OCI-LY3 (cell line): ENCODE results near the gene GPR15LG.

Experiments used
- H2AFZ ChIP-seq: fragments of 200-600, 300-600 bp; shearing (Covaris generic); 2 replicates; pipeline ENCODE4 v1.6.0; 2014; ENCODE audit warnings: antibody characterized with exemption, low read depth, low read length
- H3K27ac ChIP-seq: fragments of 200-600, 300-600 bp; sonication (generic); 2 replicates; pipeline ENCODE4 v1.5.1; 2014; ENCODE audit warnings: mild to moderate bottlenecking, low read length, moderate library complexity, mixed read lengths
- H3K27me3 ChIP-seq: fragments of 200-600, 300-600 bp; sonication (generic); 2 replicates; pipeline ENCODE4 v1.6.1; 2014; ENCODE audit warnings: low read depth, low read length, mixed read lengths
- H3K36me3 ChIP-seq: fragments of 200-600, 300-600 bp; sonication (generic); replicated peaks from 2 replicates; pipeline ENCODE3; 2014; ENCODE audit warnings: low read depth, low read length, mixed read lengths
- H3K4me1 ChIP-seq: fragments of 300-600, 200-600 bp; sonication (generic); 2 replicates; pipeline ENCODE4 v1.6.1; 2014; ENCODE audit warnings: low read length, mixed read lengths
- H3K4me2 ChIP-seq: fragments of 200-600, 300-600 bp; sonication (generic); 2 replicates; pipeline ENCODE4 v1.6.1; 2014; ENCODE audit warnings: low read length, mixed read lengths
- H3K4me3 ChIP-seq: fragments of 300-600, 200-600 bp; sonication (generic); 2 replicates; pipeline ENCODE4 v1.5.1; 2014; ENCODE audit warnings: antibody characterized with exemption, mild to moderate bottlenecking, low read length, moderate library complexity
- H3K79me2 ChIP-seq: fragments of 300-600, 200-600 bp; shearing (Covaris generic); 2 replicates; pipeline ENCODE4 v1.6.1; 2014; ENCODE audit warnings: mild to moderate bottlenecking, low read length, mixed read lengths
- H3K9ac ChIP-seq: fragments of 300-600, 200-600 bp; shearing (Covaris generic); 2 replicates; pipeline ENCODE4 v1.6.0; 2014; ENCODE audit warnings: mild to moderate bottlenecking, low read length, moderate library complexity
- H3K9me3 ChIP-seq: fragments of 200-600, 300-600 bp; shearing (Covaris generic); 2 replicates; pipeline ENCODE4 v1.6.1; 2014; ENCODE audit warnings: low read length, mixed read lengths; ENCODE audit not compliant: insufficient read depth
- H4K20me1 ChIP-seq: fragments of 200-600, 300-600 bp; sonication (generic); 2 replicates; pipeline ENCODE4 v1.6.1; 2016; ENCODE audit warnings: low read length, mixed read lengths; ENCODE audit not compliant: insufficient read depth
- EZH2phosphoT487 ChIP-seq: fragments of 200-600 bp; shearing (Covaris generic); IDR thresholded peaks from 2 replicates; pipeline ENCODE4 v1.6.1; 2018; ENCODE audit warnings: antibody characterized with exemption, mixed run types, low read depth
- TF ChIP-seq, protein P1 (sequence below): fragments of 200-600, 300-600 bp; sonication (generic); IDR thresholded peaks from 2 replicates; pipeline ENCODE4 v1.5.1; 2014; ENCODE audit warnings: antibody characterized with exemption, low read length, low read depth

GPR15LG gene

DNA sequence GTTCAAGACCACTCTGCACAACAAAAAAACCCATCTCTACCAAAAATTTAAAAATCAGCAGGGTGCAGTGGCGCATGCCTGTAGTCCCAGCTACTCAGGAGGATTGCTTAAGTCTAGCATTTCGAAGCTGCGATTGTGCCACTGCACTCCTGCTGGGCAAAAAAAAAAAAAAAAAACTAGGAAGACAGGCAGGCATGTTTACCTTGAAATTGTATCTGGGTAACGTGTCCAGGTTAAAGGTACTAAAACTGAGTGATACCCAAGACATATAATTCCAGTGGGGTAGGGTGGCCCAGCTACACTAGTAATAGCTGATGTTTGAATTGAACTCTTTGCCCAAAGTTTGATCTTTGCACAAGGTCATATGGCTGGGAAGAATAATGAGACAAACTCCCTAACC, 18.1 kb upstream of the GPR15LG start:
- Histone ChIP-seq H3K27me3 (no peaks in the 10 kb centered on the region), H3K27ac (no peak overlapping the region), H2AFZ (no peak overlapping the region), H4K20me1 (peaks cover 24% of the 10 kb centered on the region), H3K4me3 (no peak overlapping the region), H3K79me2 (peaks cover 86% of the 10 kb centered on the region), H3K9ac (no peak overlapping the region), H3K4me2 (no peak overlapping the region), H3K36me3 (peaks cover 47% of the 10 kb centered on the region), H3K4me1 (no peaks in the 10 kb centered on the region), H3K9me3 (no peaks in the 10 kb centered on the region)
- TF ChIP-seq, protein P1, sequence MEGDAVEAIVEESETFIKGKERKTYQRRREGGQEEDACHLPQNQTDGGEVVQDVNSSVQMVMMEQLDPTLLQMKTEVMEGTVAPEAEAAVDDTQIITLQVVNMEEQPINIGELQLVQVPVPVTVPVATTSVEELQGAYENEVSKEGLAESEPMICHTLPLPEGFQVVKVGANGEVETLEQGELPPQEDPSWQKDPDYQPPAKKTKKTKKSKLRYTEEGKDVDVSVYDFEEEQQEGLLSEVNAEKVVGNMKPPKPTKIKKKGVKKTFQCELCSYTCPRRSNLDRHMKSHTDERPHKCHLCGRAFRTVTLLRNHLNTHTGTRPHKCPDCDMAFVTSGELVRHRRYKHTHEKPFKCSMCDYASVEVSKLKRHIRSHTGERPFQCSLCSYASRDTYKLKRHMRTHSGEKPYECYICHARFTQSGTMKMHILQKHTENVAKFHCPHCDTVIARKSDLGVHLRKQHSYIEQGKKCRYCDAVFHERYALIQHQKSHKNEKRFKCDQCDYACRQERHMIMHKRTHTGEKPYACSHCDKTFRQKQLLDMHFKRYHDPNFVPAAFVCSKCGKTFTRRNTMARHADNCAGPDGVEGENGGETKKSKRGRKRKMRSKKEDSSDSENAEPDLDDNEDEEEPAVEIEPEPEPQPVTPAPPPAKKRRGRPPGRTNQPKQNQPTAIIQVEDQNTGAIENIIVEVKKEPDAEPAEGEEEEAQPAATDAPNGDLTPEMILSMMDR: no peak

DNA sequence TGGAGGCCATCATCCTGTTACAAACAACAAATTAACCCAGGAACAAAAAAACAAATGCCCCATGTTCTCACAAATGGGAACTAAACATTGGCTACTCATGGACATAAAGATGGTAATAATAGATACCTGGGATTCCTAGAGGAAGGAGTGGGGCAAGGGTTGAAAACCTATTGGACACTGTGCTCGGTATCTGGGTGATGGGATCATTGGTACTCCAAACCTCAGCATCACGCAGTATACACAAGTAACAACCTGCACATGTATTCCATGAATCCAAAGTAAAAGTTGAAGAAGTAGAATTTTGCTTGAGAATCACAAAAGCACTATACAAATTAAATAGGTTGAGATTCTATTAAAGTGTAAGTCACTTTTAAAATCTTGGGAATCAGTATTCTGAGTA, 17.6 kb upstream of the GPR15LG start:
- Histone ChIP-seq H3K9me3 (no peaks in the 10 kb centered on the region), H3K27me3 (no peaks in the 10 kb centered on the region), H3K79me2 (peaks cover 86% of the 10 kb centered on the region), H3K27ac (no peak overlapping the region), H3K4me3 (no peak overlapping the region), H3K9ac (no peak overlapping the region), H3K4me2 (no peak overlapping the region), H2AFZ (no peak overlapping the region), H4K20me1 (peaks cover 27% of the 10 kb centered on the region), H3K36me3 (peaks cover 42% of the 10 kb centered on the region), H3K4me1 (no peaks in the 10 kb centered on the region)
- TF ChIP-seq, protein P1: no peak
- no peak for TF ChIP-seq EZH2phosphoT487

DNA sequence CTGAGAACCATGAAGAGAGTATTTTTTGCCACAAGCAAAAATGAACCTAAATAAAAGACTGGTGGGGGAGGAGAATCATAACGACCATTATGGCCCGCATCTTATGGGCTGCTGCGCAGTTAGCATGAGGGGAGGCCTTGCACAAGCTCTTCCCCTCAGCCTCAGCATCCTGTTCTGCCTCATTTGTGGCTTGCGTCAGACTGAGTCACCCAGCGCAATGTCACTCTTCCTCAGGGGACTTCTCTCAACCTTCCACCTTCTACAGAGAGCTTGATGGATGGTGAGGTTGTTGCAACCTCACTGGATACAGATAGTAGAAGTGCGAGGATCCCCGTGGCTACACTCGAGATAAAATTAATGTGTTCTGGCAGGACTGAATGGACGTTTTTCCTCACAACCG, 16.8 kb upstream of the GPR15LG start:
- Histone ChIP-seq H3K27me3 (no peaks in the 10 kb centered on the region), H3K9ac (no peak overlapping the region), H3K79me2 (peaks cover 92% of the 10 kb centered on the region), H4K20me1 (peaks cover 34% of the 10 kb centered on the region), H3K4me2 (no peak overlapping the region), H3K9me3 (no peaks in the 10 kb centered on the region), H3K4me3 (no peak overlapping the region), H3K4me1 (no peaks in the 10 kb centered on the region; the same call in 1 of the 2 replicates), H2AFZ (no peak overlapping the region), H3K27ac (no peak overlapping the region), H3K36me3 (peaks cover 43% of the 10 kb centered on the region)
- TF ChIP-seq, protein P1: no peak
- TF ChIP-seq EZH2phosphoT487: no peak

DNA sequence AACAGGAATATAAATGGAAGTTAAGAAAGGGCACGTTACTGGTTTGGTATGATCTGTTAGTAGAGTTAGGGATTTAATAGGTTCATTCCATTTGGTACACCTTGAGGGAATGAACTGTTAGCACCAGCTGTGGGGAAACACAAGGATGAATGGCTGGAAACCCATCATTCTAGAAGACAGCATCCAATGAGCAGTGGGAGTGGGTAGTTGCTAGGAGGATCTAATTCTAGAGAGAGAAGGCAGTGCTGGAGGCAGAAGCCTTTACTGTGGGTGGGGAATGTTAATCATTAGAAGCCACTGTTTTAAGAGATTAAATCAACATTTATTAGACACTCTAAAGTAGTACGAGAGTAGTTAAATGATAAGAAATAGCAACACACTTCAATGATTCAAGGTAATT, 15.5 kb upstream of the GPR15LG start:
- no peak overlapping the region for H3K27ac ChIP-seq
- no peaks in the 10 kb centered on the region for H3K9me3 ChIP-seq
- TF ChIP-seq EZH2phosphoT487: no peak
- TF ChIP-seq, protein P1: no peak
- H4K20me1 ChIP-seq: peaks cover 36% of the 10 kb centered on the region
- H3K79me2 ChIP-seq: peaks cover 95% of the 10 kb centered on the region
- H3K4me1 ChIP-seq: no peaks in the 10 kb centered on the region; the same call in 1 of the 2 replicates
- H3K4me3 ChIP-seq: no peak overlapping the region
- no peaks in the 10 kb centered on the region for H3K27me3 ChIP-seq
- no peak overlapping the region for H3K4me2 ChIP-seq
- no peak overlapping the region for H3K9ac ChIP-seq
- H3K36me3 ChIP-seq: peaks cover 37% of the 10 kb centered on the region
- no peak overlapping the region for H2AFZ ChIP-seq
